Tibial nerve (tissue), 3 donors: ENCODE data around the gene BCL3.

ENCODE experiments used
- POLR2A ChIP-seq, 2 donors: fragments of 450-650 bp; IDR thresholded peaks; one replicate each; pipeline ENCODE4 v1.6.1; 2017; ENCODE audit warnings: antibody characterized with exemption in 2 of 2, mild to moderate bottlenecking in 2 of 2, moderate library complexity in 2 of 2
- TF ChIP-seq, protein P1 (sequence below), 5 experiments: fragments of 200-600 bp in 3 of 5; fragments of 450-650 bp in 2 of 5; sonication (generic) in 3 of 5; IDR thresholded peaks; one replicate each; pipeline ENCODE4 v1.5.1; 2016 to 2019; ENCODE audit warnings: antibody characterized with exemption in 5 of 5, mild to moderate bottlenecking in 3 of 5, moderate library complexity in 2 of 5

DNA sequence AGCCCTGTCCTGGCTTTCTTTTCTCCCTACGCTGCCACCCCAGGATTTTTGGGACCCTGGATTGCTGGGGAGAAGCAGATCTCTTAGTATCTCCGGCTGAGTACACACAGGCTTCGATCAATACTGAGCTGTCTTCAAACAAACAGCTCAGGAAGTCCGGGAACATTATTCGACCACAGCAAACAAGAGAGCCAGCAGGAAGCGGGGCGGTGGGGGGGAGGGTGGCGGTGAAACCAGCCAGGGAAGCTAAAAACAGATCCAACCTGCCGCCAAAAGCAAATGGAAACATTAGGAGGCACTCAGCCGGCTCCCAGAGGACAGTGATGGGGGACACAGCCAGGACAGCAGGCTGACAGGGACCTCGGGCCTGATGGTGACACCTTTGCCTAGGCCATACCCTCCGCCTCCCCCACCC, 48.2 kb downstream of the BCL3 start:
- TF ChIP-seq, protein P1, sequence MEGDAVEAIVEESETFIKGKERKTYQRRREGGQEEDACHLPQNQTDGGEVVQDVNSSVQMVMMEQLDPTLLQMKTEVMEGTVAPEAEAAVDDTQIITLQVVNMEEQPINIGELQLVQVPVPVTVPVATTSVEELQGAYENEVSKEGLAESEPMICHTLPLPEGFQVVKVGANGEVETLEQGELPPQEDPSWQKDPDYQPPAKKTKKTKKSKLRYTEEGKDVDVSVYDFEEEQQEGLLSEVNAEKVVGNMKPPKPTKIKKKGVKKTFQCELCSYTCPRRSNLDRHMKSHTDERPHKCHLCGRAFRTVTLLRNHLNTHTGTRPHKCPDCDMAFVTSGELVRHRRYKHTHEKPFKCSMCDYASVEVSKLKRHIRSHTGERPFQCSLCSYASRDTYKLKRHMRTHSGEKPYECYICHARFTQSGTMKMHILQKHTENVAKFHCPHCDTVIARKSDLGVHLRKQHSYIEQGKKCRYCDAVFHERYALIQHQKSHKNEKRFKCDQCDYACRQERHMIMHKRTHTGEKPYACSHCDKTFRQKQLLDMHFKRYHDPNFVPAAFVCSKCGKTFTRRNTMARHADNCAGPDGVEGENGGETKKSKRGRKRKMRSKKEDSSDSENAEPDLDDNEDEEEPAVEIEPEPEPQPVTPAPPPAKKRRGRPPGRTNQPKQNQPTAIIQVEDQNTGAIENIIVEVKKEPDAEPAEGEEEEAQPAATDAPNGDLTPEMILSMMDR (IDR thresholded peaks at IDR 0.05) = no peak
- TF ChIP-seq POLR2A (IDR thresholded peaks at IDR 0.05) = no peak
